GM18873 (cell line): Measurements from ENCODE around the gene ADGRG7.

Experiments
- ATAC-seq: cut with Tn5 transposase; IDR thresholded peaks from one replicate; pipeline ENCODE4 v1.9.1; 2021; ENCODE audit warnings: mild to moderate bottlenecking, moderate library complexity, moderate number of reproducible peaks; ENCODE audit not compliant: unreplicated experiment, low FRiP score

Gene ADGRG7

GRCh38 chr3:100726706-100727105 lies 117.3 kb downstream of the ADGRG7 start:
- ATAC-seq = no peak

- no peak for ATAC-seq
These were observed 121.1 kb downstream of the ADGRG7 start for GRCh38 chr3:100730524-100730923.

- ATAC-seq = no peak
These were observed 123.0 kb downstream of the ADGRG7 start for GRCh38 chr3:100732435-100732834.

GRCh38 chr3:100737334-100737733 lies 127.9 kb downstream of the ADGRG7 start:
- ATAC-seq = no peak

GRCh38 chr3:100740207-100740606 lies 130.8 kb downstream of the ADGRG7 start:
- ATAC-seq = no peak

GRCh38 chr3:100743535-100743934 lies 134.1 kb downstream of the ADGRG7 start:
- ATAC-seq = no peak

- ATAC-seq = no peak
These were observed 135.3 kb downstream of the ADGRG7 start for GRCh38 chr3:100744671-100745070.
